ENCODE measurements around the gene CEBPE. TPM values are rescaled to one million over a fixed set of nuclear protein-coding genes. Genes with fewer than 3 reads are reported as not detected.

CEBPE gene
- total RNA-seq, 1 experiment from 2014 or later = not detected

DNA sequence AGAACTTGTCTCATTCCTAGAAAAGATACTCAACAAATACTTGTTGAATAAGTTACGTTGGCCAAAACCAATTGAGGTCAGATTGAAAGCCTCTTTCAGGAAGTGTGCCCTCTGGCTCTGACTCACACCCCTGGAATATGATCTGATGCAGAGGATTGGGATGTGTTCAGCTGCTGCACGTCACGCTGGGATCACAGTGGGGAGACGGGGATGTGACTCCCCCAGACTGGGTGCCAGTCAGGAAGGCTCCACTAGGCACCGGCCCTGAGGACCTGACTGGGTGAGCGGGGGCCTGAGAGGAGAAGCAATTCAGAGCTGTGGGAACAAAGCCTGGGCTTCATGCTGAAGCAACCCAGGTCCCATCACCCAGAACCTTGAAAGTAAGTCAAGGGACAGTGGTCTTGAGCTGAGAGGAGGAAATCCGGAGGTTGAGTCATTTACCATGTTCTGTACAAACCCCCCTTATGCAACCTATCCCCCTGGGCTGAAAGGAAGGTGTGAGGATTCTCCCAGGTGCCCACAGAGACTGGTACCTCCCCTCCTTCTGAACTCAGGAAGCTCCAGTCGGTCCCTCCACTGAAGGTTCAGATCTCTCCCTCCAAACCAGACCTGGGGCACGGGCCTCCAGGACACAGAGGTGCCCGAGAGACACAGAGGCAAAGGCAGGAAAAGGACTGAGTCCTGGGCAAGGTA, 3.9 kb downstream of the CEBPE start:
- Histone ChIP-seq H4K20me1 (ENCODE audit: insufficient read depth) (no peaks in the 10 kb centered on the region), H3K4me2 (peak overlapping the region; percentile 65), H3K9me2 (ENCODE audit: insufficient read depth) (no peaks in the 10 kb centered on the region), H3F3A (ENCODE audit: insufficient read depth, low read depth) (peaks cover 18% of the 10 kb centered on the region; the same call in 1 of the 2 replicates), H3K4me1 (replicated peaks; ENCODE audit: insufficient read depth) (peaks cover 41% of the 10 kb centered on the region), H2AFZ (no peak overlapping the region), H3K36me3 (ENCODE audit: low read depth) (no peaks in the 10 kb centered on the region), H3K79me2 (ENCODE audit: low read depth) (no peaks in the 10 kb centered on the region), H3K27me3 (ENCODE audit: insufficient read depth, low read depth) (no peaks in the 10 kb centered on the region), H3K4me3 (no peak overlapping the region), H3K9me3 (ENCODE audit: insufficient read depth, low read depth) (no peaks in the 10 kb centered on the region), H3K27ac (peak overlapping the region; percentile 90)
- BruUV-seq (replicated peaks) = TSS peak; percentile 88
- TF ChIP-seq, protein P1, sequence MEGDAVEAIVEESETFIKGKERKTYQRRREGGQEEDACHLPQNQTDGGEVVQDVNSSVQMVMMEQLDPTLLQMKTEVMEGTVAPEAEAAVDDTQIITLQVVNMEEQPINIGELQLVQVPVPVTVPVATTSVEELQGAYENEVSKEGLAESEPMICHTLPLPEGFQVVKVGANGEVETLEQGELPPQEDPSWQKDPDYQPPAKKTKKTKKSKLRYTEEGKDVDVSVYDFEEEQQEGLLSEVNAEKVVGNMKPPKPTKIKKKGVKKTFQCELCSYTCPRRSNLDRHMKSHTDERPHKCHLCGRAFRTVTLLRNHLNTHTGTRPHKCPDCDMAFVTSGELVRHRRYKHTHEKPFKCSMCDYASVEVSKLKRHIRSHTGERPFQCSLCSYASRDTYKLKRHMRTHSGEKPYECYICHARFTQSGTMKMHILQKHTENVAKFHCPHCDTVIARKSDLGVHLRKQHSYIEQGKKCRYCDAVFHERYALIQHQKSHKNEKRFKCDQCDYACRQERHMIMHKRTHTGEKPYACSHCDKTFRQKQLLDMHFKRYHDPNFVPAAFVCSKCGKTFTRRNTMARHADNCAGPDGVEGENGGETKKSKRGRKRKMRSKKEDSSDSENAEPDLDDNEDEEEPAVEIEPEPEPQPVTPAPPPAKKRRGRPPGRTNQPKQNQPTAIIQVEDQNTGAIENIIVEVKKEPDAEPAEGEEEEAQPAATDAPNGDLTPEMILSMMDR (conservative IDR thresholded peaks at IDR 0.05) = no peak
- no peak for TF ChIP-seq EZH2 (IDR thresholded peaks at IDR 0.05; ENCODE audit: low read depth)
- CTCF ChIA-PET = no interaction called here
- intact Hi-C loops (cut with micrococcal nuclease; ENCODE audit: unreplicated experiment) = no loop called here
- POLR2A ChIA-PET (ENCODE audit: unreplicated experiment) = interaction anchor here (0.6 kb wide), 2 partner anchors 44 to 206 kb away, joined by 4 read pairs; no protein-coding TSS in a partner anchor
- peak; percentile 62 to 92 for DNase-seq

DNA sequence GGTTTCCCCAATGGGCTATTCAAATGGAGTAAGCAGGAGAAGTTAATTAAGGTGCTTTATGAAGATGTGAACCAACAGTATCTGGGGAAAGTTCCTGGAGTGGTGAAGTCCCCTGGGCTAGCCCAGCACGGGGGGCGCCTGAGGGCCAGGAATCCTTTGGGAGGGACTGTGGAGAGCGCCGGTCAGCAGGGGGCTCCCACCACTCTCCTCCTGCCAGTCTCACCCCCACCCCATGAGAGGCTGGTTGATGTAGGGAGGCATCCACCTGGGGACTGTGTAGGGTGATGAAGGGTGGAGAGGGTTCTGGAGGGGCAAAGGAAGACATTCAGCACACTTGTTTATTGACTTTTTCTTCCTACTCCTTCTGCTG, 4.4 kb downstream of the CEBPE start:
- H3K9me3 ChIP-seq (ENCODE audit: insufficient read depth, low read depth) = no peaks in the 10 kb centered on the region
- H3K27me3 ChIP-seq (ENCODE audit: insufficient read depth, low read depth) = no peaks in the 10 kb centered on the region
- H3K9me2 ChIP-seq (ENCODE audit: insufficient read depth) = no peaks in the 10 kb centered on the region
- H4K20me1 ChIP-seq (ENCODE audit: insufficient read depth) = no peaks in the 10 kb centered on the region
- H3K27ac ChIP-seq = peak overlapping the region; percentile 90
- peak overlapping the region; percentile 65 for H3K4me2 ChIP-seq
- H3K79me2 ChIP-seq (ENCODE audit: low read depth) = no peaks in the 10 kb centered on the region
- H3K4me3 ChIP-seq = no peak overlapping the region
- peaks cover 18% of the 10 kb centered on the region; the same call in 1 of the 2 replicates for H3F3A ChIP-seq (ENCODE audit: insufficient read depth, low read depth)
- TF ChIP-seq EZH2 (IDR thresholded peaks at IDR 0.05; ENCODE audit: low read depth) = no peak
- TF ChIP-seq, protein P1 (conservative IDR thresholded peaks at IDR 0.05) = no peak
- CTCF ChIA-PET = no interaction called here
- peaks cover 41% of the 10 kb centered on the region for H3K4me1 ChIP-seq (replicated peaks; ENCODE audit: insufficient read depth)
- H3K36me3 ChIP-seq (ENCODE audit: low read depth) = no peaks in the 10 kb centered on the region
- intact Hi-C loops (cut with micrococcal nuclease; ENCODE audit: unreplicated experiment) = no loop called here
- no peak for DNase-seq
- no peak overlapping the region for H2AFZ ChIP-seq
- POLR2A ChIA-PET (ENCODE audit: unreplicated experiment) = interaction anchor here (0.6 kb wide), 1 partner anchor 44 kb away, joined by 4 read pairs; no protein-coding TSS in a partner anchor
- BruUV-seq (replicated peaks) = TSS peak; percentile 65

DNA sequence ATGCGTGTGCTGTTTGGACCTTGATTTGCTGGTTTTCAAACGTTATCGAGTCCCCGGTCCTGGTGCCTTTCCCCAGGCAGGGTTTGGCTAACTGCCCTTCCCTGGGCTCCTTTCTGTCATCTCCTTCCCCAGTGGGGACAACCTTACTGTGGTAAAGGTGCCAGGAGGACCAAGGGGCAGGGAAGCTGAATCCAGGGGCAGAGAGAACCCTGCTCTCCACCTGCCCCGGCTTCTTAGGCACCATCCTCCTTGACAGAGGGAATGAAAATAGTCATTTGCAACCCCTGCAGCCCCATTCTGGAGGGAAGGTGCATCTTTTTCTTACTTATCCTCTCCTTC, 5.0 kb downstream of the CEBPE start:
- Histone ChIP-seq H3K36me3 (ENCODE audit: low read depth) (no peaks in the 10 kb centered on the region), H3K9me2 (ENCODE audit: insufficient read depth) (no peaks in the 10 kb centered on the region), H3K4me2 (peak overlapping the region; percentile 65; the same call in 1 of the 2 replicates), H3K4me3 (no peak overlapping the region), H3F3A (ENCODE audit: insufficient read depth, low read depth) (peaks cover 18% of the 10 kb centered on the region; the same call in 1 of the 2 replicates), H3K4me1 (replicated peaks; ENCODE audit: insufficient read depth) (peaks cover 41% of the 10 kb centered on the region), H3K79me2 (ENCODE audit: low read depth) (no peaks in the 10 kb centered on the region), H4K20me1 (ENCODE audit: insufficient read depth) (no peaks in the 10 kb centered on the region), H3K27ac (peak overlapping the region; percentile 90), H2AFZ (no peak overlapping the region), H3K9me3 (ENCODE audit: insufficient read depth, low read depth) (no peaks in the 10 kb centered on the region), H3K27me3 (ENCODE audit: insufficient read depth, low read depth) (no peaks in the 10 kb centered on the region)
- BruUV-seq (replicated peaks) = no TSS peak
- TF ChIP-seq, protein P1 (conservative IDR thresholded peaks at IDR 0.05) = no peak
- no peak for TF ChIP-seq EZH2 (IDR thresholded peaks at IDR 0.05; ENCODE audit: low read depth)
- POLR2A ChIA-PET (ENCODE audit: unreplicated experiment) = no interaction called here
- no peak for DNase-seq
- intact Hi-C loops (cut with micrococcal nuclease; ENCODE audit: unreplicated experiment) = no loop called here
- CTCF ChIA-PET = no interaction called here
